ENCODE results near the gene ZGPAT.

The ZGPAT gene

DNA sequence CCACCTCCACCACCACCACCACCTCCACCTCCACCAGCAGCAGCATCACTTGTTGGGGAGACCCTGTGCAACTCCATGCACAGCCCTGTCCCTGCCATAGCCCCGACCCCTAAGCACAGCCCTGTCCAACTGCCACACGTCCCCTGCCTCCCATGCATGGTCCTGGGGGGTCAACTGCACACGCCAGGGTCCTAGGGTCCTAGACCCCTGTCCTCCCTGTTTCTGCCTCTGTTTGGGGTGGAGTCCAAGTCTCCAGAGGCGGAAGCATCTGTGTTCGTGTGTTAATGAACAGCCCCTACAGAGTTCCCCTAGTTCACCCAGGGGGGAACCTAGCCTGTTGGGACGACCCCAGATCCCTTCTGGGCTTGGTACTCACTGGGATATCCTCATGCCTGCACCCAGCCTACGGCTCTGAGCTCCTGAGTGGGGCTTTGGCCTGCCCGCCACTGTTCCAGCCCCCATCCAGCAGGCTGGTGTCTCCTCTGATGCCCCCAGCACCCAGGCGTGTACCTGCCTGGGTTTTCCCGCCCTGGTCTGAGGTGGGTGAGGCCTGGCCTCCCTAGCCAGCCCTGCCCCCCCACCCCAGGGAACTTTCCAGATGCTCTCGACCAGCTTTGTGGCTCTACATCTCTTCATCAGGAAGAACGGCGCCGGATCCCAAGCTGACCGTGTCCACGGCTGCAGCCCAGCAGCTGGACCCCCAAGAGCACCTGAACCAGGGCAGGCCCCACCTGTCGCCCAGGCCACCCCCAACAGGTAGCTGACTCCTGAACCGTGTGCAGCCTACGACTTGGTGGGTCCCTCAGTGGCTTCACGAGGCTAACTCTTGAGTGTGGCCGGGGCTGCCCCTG, 13.9 kb upstream of the ZGPAT start:
- TF ChIP-seq FOXP2 (optimal IDR thresholded peaks at IDR 0.05; ENCODE audit: control extremely low read depth, extremely low read length, insufficient read depth): no peak
- TF ChIP-seq POLR2AphosphoS5 (IDR thresholded peaks at IDR 0.05; ENCODE audit: borderline replicate concordance, low read depth, low read length): no peak
- TF ChIP-seq EZH2 (IDR thresholded peaks at IDR 0.05): no peak
- Histone ChIP-seq H3K36me3 (ENCODE audit: insufficient read depth, low read length) (no peaks in the 10 kb centered on the region), H3K4me3 (no peak overlapping the region), H3K9ac (ENCODE audit: insufficient read length) (no peak overlapping the region), H3K27ac (no peak overlapping the region), H3K9me3 (ENCODE audit: low read depth, low read length) (no peaks in the 10 kb centered on the region)
- DNase-seq (ENCODE audit: low read depth, low spot score): no peak

DNA sequence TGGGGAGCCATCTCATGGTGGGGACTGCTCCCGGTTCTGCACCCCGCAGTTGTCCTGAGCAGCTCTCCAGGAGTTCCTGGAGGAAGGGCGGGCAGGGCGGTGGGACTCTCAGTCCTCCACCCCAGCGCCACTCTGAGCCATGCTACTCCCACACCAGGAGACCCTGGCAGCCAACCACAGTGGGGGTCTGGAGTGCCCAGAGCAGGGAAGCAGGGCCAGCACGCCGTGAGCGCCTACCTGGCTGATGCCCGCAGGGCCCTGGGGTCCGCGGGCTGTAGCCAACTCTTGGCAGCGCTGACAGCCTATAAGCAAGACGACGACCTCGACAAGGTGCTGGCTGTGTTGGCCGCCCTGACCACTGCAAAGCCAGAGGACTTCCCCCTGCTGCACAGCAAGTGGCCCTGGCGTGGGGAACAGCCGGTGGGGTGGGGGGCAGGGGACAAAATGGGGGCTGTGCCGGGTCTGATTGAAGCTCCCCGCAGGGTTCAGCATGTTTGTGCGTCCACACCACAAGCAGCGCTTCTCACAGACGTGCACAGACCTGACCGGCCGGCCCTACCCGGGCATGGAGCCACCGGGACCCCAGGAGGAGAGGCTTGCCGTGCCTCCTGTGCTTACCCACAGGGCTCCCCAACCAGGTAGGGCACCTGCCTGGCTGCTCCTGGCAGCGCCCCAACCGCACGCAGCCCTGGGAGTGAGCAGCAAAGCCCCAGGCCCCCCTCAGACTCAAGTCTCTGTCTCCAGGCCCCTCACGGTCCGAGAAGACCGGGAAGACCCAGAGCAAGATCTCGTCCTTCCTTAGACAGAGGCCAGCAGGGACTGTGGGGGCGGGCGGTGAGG, 13.0 kb upstream of the ZGPAT start:
- TF ChIP-seq POLR2AphosphoS5 (IDR thresholded peaks at IDR 0.05; ENCODE audit: borderline replicate concordance, low read depth, low read length) (no peak), EZH2 (IDR thresholded peaks at IDR 0.05) (no peak), FOXP2 (optimal IDR thresholded peaks at IDR 0.05; ENCODE audit: control extremely low read depth, extremely low read length, insufficient read depth) (no peak)
- no peak for DNase-seq (ENCODE audit: low read depth, low spot score)
- H3K4me3 ChIP-seq: no peak overlapping the region
- H3K9ac ChIP-seq (ENCODE audit: insufficient read length): no peak overlapping the region
- no peaks in the 10 kb centered on the region for H3K36me3 ChIP-seq (ENCODE audit: insufficient read depth, low read length)
- no peaks in the 10 kb centered on the region for H3K9me3 ChIP-seq (ENCODE audit: low read depth, low read length)
- no peak overlapping the region for H3K27ac ChIP-seq

GRCh38 chr20:63695424-63696305, 12.2 kb upstream of the ZGPAT start:
- H3K36me3 ChIP-seq (ENCODE audit: insufficient read depth, low read length): no peaks in the 10 kb centered on the region

DNA sequence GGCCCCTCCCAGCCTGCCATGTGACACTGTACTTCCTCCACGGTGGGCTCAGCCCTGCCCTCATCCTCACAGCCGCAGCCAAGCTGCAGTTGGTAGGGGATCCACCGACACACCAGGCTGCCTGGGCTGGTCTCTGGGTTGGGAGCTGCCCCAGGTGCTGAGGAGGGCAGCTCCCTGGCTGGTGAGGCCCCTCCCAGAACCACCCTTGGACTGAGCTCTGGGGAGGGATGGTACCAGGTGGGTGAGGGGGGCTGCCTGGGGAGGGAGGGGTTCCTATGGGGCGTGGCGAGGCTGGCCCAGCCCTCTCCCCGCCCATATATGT, 11.6 kb upstream of the ZGPAT start:
- Histone ChIP-seq H3K36me3 (ENCODE audit: insufficient read depth, low read length) (no peaks in the 10 kb centered on the region), H3K27ac (no peak overlapping the region), H3K9ac (ENCODE audit: insufficient read length) (no peak overlapping the region)

More at GRCh38 chr20:63695424-63696305, 12.2 kb upstream of the ZGPAT start:
- Histone ChIP-seq H3K27ac (no peak overlapping the region), H3K4me3 (no peak overlapping the region), H3K9ac (ENCODE audit: insufficient read length) (no peak overlapping the region), H3K9me3 (ENCODE audit: low read depth, low read length) (no peaks in the 10 kb centered on the region)
- TF ChIP-seq EZH2 (IDR thresholded peaks at IDR 0.05) (no peak), POLR2AphosphoS5 (IDR thresholded peaks at IDR 0.05; ENCODE audit: borderline replicate concordance, low read depth, low read length) (no peak; the same call in 1 of the 2 replicates), FOXP2 (optimal IDR thresholded peaks at IDR 0.05; ENCODE audit: control extremely low read depth, extremely low read length, insufficient read depth) (no peak)
- DNase-seq (ENCODE audit: low read depth, low spot score): no peak

GRCh38 chr20:63696628-63697356, 11.0 kb upstream of the ZGPAT start, which contains the start of gene TNFRSF6B:
TSS of gene TNFRSF6B (plus strand) at chr20:63696652. CDS start at chr20:63696768, 116 bp downstream.
- no peak within 1 kb of the TSS for H3K4me3 ChIP-seq
- DNase-seq (ENCODE audit: low read depth, low spot score): no peak
- no peak for TF ChIP-seq POLR2AphosphoS5 (IDR thresholded peaks at IDR 0.05; ENCODE audit: borderline replicate concordance, low read depth, low read length)
- TF ChIP-seq EZH2 (IDR thresholded peaks at IDR 0.05): no peak
- TF ChIP-seq FOXP2 (optimal IDR thresholded peaks at IDR 0.05; ENCODE audit: control extremely low read depth, extremely low read length, insufficient read depth): no peak
- H3K9ac ChIP-seq (ENCODE audit: insufficient read length): no peak within 1 kb of the TSS
- H3K36me3 ChIP-seq (ENCODE audit: insufficient read depth, low read length): no peaks in the 10 kb centered on the region
- no peak within 1 kb of the TSS for H3K27ac ChIP-seq
- H3K9me3 ChIP-seq (ENCODE audit: low read depth, low read length): no peaks in the 10 kb centered on the region

More for the DNA sequence above, 11.6 kb upstream of the ZGPAT start:
- no peaks in the 10 kb centered on the region for H3K9me3 ChIP-seq (ENCODE audit: low read depth, low read length)
- TF ChIP-seq EZH2 (IDR thresholded peaks at IDR 0.05) (no peak), FOXP2 (optimal IDR thresholded peaks at IDR 0.05; ENCODE audit: control extremely low read depth, extremely low read length, insufficient read depth) (no peak), POLR2AphosphoS5 (IDR thresholded peaks at IDR 0.05; ENCODE audit: borderline replicate concordance, low read depth, low read length) (no peak; the same call in 1 of the 2 replicates)
- DNase-seq (ENCODE audit: low read depth, low spot score): no peak
- H3K4me3 ChIP-seq: no peak overlapping the region

- no peak overlapping the region for H3K27ac ChIP-seq
- H3K36me3 ChIP-seq (ENCODE audit: insufficient read depth, low read length): no peaks in the 10 kb centered on the region
- no peak for TF ChIP-seq POLR2AphosphoS5 (IDR thresholded peaks at IDR 0.05; ENCODE audit: borderline replicate concordance, low read depth, low read length)
- TF ChIP-seq EZH2 (IDR thresholded peaks at IDR 0.05): no peak
- no peak overlapping the region for H3K4me3 ChIP-seq
- no peaks in the 10 kb centered on the region for H3K9me3 ChIP-seq (ENCODE audit: low read depth, low read length)
- DNase-seq (ENCODE audit: low read depth, low spot score): no peak
- no peak overlapping the region for H3K9ac ChIP-seq (ENCODE audit: insufficient read length)
Observed at GRCh38 chr20:63697357-63697867, 10.4 kb upstream of the ZGPAT start.

DNA sequence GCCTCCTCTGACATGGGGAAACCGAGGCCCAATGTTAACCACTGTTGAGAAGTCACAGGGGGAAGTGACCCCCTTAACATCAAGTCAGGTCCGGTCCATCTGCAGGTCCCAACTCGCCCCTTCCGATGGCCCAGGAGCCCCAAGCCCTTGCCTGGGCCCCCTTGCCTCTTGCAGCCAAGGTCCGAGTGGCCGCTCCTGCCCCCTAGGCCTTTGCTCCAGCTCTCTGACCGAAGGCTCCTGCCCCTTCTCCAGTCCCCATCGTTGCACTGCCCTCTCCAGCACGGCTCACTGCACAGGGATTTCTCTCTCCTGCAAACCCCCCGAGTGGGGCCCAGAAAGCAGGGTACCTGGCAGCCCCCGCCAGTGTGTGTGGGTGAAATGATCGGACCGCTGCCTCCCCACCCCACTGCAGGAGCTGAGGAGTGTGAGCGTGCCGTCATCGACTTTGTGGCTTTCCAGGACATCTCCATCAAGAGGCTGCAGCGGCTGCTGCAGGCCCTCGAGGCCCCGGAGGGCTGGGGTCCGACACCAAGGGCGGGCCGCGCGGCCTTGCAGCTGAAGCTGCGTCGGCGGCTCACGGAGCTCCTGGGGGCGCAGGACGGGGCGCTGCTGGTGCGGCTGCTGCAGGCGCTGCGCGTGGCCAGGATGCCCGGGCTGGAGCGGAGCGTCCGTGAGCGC, 9.8 kb upstream of the ZGPAT start:
- Histone ChIP-seq H3K36me3 (ENCODE audit: insufficient read depth, low read length) (no peaks in the 10 kb centered on the region), H3K9ac (ENCODE audit: insufficient read length) (no peak overlapping the region)

More for the DNA sequence above, 9.8 kb upstream of the ZGPAT start:
- no peak overlapping the region for H3K27ac ChIP-seq
- TF ChIP-seq FOXP2 (optimal IDR thresholded peaks at IDR 0.05; ENCODE audit: control extremely low read depth, extremely low read length, insufficient read depth) (no peak), POLR2AphosphoS5 (IDR thresholded peaks at IDR 0.05; ENCODE audit: borderline replicate concordance, low read depth, low read length) (no peak), EZH2 (IDR thresholded peaks at IDR 0.05) (no peak)
- DNase-seq (ENCODE audit: low read depth, low spot score): no peak
- no peak overlapping the region for H3K4me3 ChIP-seq
- no peaks in the 10 kb centered on the region for H3K9me3 ChIP-seq (ENCODE audit: low read depth, low read length)

Measured in SK-N-MC (cell line).